C4-2B (cell line): Measurements from ENCODE around the gene BRD3.

Source experiments
- ZFX ChIP-seq: fragments of 450-650 bp; IDR thresholded peaks from 2 replicates; pipeline ENCODE4 v1.6.1; 2017
- TF ChIP-seq, protein P1 (sequence below): fragments of 450-650 bp; conservative IDR thresholded peaks from 2 replicates; pipeline ENCODE4 v1.5.1; 2017; ENCODE audit warnings: mild to moderate bottlenecking

DNA sequence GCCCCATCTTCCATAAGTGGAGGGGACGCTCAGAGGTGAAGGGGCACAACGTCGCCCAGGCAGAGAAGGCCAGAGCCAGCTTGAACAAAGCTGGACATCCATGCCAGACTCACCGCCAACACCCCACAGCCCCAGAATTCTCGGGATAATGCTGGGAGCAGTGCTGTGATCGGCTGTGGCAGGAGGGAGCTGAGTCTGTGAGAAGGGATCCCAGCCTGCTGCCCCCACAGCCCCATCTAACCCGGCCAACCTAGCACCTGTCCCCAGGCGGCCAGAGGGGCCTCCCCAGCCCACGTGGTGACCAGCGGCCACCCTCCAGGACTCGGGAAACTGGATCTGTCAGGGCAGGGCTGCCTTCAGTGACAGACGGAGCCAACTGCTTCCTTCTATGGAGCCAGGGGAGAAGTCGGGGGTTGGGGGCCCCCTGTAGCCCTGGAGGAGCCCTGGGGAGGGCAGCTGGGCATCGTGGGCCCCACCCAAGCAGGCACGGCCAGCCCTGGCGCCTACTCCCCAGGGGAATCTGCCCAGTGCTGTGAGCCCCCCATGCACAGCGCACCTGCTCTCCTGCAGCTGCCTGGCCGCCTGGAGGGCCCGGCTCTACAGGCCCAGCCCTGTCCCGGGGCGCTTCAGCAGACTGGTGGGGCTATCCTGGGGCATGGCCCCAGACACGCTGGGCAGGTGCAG lies 6.0 kb downstream of the BRD3 start:
- TF ChIP-seq, protein P1, sequence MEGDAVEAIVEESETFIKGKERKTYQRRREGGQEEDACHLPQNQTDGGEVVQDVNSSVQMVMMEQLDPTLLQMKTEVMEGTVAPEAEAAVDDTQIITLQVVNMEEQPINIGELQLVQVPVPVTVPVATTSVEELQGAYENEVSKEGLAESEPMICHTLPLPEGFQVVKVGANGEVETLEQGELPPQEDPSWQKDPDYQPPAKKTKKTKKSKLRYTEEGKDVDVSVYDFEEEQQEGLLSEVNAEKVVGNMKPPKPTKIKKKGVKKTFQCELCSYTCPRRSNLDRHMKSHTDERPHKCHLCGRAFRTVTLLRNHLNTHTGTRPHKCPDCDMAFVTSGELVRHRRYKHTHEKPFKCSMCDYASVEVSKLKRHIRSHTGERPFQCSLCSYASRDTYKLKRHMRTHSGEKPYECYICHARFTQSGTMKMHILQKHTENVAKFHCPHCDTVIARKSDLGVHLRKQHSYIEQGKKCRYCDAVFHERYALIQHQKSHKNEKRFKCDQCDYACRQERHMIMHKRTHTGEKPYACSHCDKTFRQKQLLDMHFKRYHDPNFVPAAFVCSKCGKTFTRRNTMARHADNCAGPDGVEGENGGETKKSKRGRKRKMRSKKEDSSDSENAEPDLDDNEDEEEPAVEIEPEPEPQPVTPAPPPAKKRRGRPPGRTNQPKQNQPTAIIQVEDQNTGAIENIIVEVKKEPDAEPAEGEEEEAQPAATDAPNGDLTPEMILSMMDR = no peak
- no peak for TF ChIP-seq ZFX
